Panc1 (cell line): ENCODE measurements around the gene SEMA4D. TPM values are rescaled to one million over a fixed set of nuclear protein-coding genes. Genes with fewer than 3 reads are reported as not detected.

ENCODE experiments used
- ATAC-seq: fragments of 200-7000 bp; cut with Tn5 transposase; 2 replicates; pipeline ENCODE4 v1.9.1; 2020; ENCODE audit warnings: mild to moderate bottlenecking, moderate library complexity
- BruUV-seq: library from RNA; stranded (reverse); fragments of 400-500 nt; replicated peaks from 2 replicates; lab custom pipeline; 2021; lab: Mats Ljungman, UMichigan
- CTCF ChIA-PET: fragments of 300-600 bp; sonication (Branson Sonifier 250); formaldehyde crosslinking; loops from one replicate; lab custom pipeline; 2022; ENCODE audit warnings: antibody characterized with exemption; lab: Charles Lee
- POLR2A ChIA-PET: fragments of 300-600 bp; sonication (Branson Sonifier 250); formaldehyde crosslinking; loops from one replicate; lab custom pipeline; 2022; ENCODE audit warnings: antibody characterized with exemption; lab: Charles Lee
- DNase-seq: peaks from one replicate; pipeline ENCODE4 v3.0.0-alpha.2; 2010; ENCODE audit warnings: low read depth, low spot score
- H3K27ac ChIP-seq: 2 replicates; pipeline ENCODE4 v1.5.1; 2011; ENCODE audit warnings: mild to moderate bottlenecking, low read length, inconsistent platforms
- H3K27me3 ChIP-seq: fragments of 200-500 bp; sonication (Bioruptor generic); 2 replicates; pipeline ENCODE4 v1.6.0; 2014; ENCODE audit warnings: low read length, inconsistent platforms; ENCODE audit not compliant: control insufficient read depth, insufficient read depth
- H3K36me3 ChIP-seq: fragments of 200-500 bp; sonication (Bioruptor generic); 2 replicates; pipeline ENCODE4 v1.5.1; 2014; ENCODE audit warnings: inconsistent platforms, mild to moderate bottlenecking, low read length, moderate library complexity; ENCODE audit not compliant: control insufficient read depth, insufficient read depth
- H3K4me1 ChIP-seq: 2 replicates; pipeline ENCODE4 v1.5.1; 2011; ENCODE audit warnings: inconsistent platforms, mild to moderate bottlenecking, low read length, moderate library complexity; ENCODE audit not compliant: control insufficient read depth, insufficient read depth
- H3K4me3 ChIP-seq, 2 experiments: 2 replicates each; pipeline ENCODE4 v1.5.1; 2011 to 2012; ENCODE audit warnings: low read depth in 2 of 2, low read length in 2 of 2, mild to moderate bottlenecking in 2 of 2, inconsistent platforms in 1 of 2, moderate library complexity in 1 of 2
- H3K9me3 ChIP-seq: fragments of 200-500 bp; sonication (Bioruptor generic); 2 replicates; pipeline ENCODE4 v1.5.1; 2014; ENCODE audit warnings: low read depth, mild to moderate bottlenecking, inconsistent platforms, low read length, moderate library complexity; ENCODE audit not compliant: control insufficient read depth, insufficient read depth
- POLR2AphosphoS5 ChIP-seq: IDR thresholded peaks from 2 replicates; pipeline ENCODE4 v1.6.1; 2012; ENCODE audit warnings: mild to moderate bottlenecking, low read depth, low read length, moderate library complexity
- REST ChIP-seq, 2 experiments: IDR thresholded peaks; 2 replicates each; pipeline ENCODE4 v1.6.1; 2011 to 2012; ENCODE audit warnings: low read depth in 2 of 2, control low read depth in 1 of 2, low read length in 1 of 2, mild to moderate bottlenecking in 1 of 2, moderate library complexity in 1 of 2; ENCODE audit not compliant: insufficient read depth in 1 of 2
- SIN3A ChIP-seq: IDR thresholded peaks from 2 replicates; pipeline ENCODE4 v1.6.1; 2012; ENCODE audit warnings: low read depth, mild to moderate bottlenecking, low read length, moderate library complexity, borderline replicate concordance; ENCODE audit not compliant: insufficient read depth
- TCF7L2 ChIP-seq: IDR thresholded peaks from 2 replicates; pipeline ENCODE4 v1.6.1; 2011; ENCODE audit warnings: mild to moderate bottlenecking, low read depth, low read length, inconsistent platforms
- in situ Hi-C: cut with HindIII; loops from 2 replicates; pipeline ENCODE4 v1.10.0; 2016; ENCODE audit warnings: low sequenced_read_pairs, low pct_unique_long_range_greater_than_20kb
- intact Hi-C: fragments of 100-400 bp; cut with micrococcal nuclease; formaldehyde crosslinking; loops from one replicate; pipeline ENCODE4 v1.10.0; 2022; ENCODE audit not compliant: unreplicated experiment
- total RNA-seq: library from RNA; stranded (reverse); gene quantifications from one replicate; pipeline ENCODE4 v1.2.1, GENCODE V29; 2021; ENCODE audit not compliant: unreplicated experiment
- TF ChIP-seq, protein P1 (sequence below): fragments of 450-650 bp; IDR thresholded peaks from 2 replicates; pipeline ENCODE4 v1.5.1; 2017; ENCODE audit warnings: mild to moderate bottlenecking

SEMA4D gene
- total RNA-seq, 1 experiment from 2014 or later = 6.5 TPM

DNA sequence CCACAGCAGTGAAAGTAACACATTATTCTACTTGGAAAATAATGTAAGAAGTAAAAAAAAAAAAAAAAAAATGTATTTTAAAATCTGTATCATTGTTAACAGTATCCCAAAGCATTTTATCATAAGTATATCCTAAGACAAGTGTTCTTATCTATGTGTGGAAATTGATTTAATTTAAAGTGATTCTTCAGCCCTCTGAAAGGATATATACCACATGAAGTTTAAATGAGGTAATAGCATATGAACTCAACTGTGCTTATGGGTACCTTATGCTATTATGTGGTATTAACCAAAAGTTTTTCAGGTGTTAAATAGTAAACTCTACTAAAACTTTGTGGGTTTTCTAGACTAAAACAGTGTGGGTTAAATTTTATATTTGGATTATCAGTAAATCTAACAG is 182.4 kb downstream of the SEMA4D start:
- intact Hi-C loops = no loop called here
- Histone ChIP-seq H3K27me3 (no peaks in the 10 kb centered on the region), H3K36me3 (peaks cover 49% of the 10 kb centered on the region), H3K4me1 (peaks cover 29% of the 10 kb centered on the region), H3K27ac (no peak overlapping the region; the same call in 1 of the 2 replicates), H3K9me3 (no peaks in the 10 kb centered on the region), H3K4me3 (peak overlapping the region in 1 of 2 experiments; percentile 92; a peak in 1 of 4 replicates)
- POLR2A ChIA-PET = no interaction called here
- ATAC-seq (no peak), DNase-seq (no peak)
- in situ Hi-C loops = no loop called here
- BruUV-seq = no TSS peak
- TF ChIP-seq TCF7L2 (no peak), REST (IDR thresholded peaks at IDR 0.05; ENCODE audit: insufficient read depth in 1 of 2, low read depth in 2 of 2, low read length in 1 of 2) (no peak), SIN3A (no peak), POLR2AphosphoS5 (no peak)
- TF ChIP-seq, protein P1, sequence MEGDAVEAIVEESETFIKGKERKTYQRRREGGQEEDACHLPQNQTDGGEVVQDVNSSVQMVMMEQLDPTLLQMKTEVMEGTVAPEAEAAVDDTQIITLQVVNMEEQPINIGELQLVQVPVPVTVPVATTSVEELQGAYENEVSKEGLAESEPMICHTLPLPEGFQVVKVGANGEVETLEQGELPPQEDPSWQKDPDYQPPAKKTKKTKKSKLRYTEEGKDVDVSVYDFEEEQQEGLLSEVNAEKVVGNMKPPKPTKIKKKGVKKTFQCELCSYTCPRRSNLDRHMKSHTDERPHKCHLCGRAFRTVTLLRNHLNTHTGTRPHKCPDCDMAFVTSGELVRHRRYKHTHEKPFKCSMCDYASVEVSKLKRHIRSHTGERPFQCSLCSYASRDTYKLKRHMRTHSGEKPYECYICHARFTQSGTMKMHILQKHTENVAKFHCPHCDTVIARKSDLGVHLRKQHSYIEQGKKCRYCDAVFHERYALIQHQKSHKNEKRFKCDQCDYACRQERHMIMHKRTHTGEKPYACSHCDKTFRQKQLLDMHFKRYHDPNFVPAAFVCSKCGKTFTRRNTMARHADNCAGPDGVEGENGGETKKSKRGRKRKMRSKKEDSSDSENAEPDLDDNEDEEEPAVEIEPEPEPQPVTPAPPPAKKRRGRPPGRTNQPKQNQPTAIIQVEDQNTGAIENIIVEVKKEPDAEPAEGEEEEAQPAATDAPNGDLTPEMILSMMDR = no peak
- CTCF ChIA-PET = no interaction called here

GRCh38 chr9:89314955-89315354 is 183.0 kb downstream of the SEMA4D start:
- peaks cover 30% of the 10 kb centered on the region for H3K4me1 ChIP-seq
- no peak for TF ChIP-seq REST (IDR thresholded peaks at IDR 0.05; ENCODE audit: insufficient read depth in 1 of 2, low read depth in 2 of 2, low read length in 1 of 2)
- no peak for TF ChIP-seq TCF7L2
- TF ChIP-seq SIN3A = no peak
- TF ChIP-seq POLR2AphosphoS5 = no peak
- TF ChIP-seq, protein P1 = no peak
- POLR2A ChIA-PET = no interaction called here
- CTCF ChIA-PET = no interaction called here
- intact Hi-C loops (no loop called here), in situ Hi-C loops (no loop called here)
- H3K4me3 ChIP-seq = peak overlapping the region; percentile 80 to 92; a peak in 3 of 4 replicates
- peak overlapping the region; percentile 97 for H3K27ac ChIP-seq
- H3K27me3 ChIP-seq = no peaks in the 10 kb centered on the region
- no peak for ATAC-seq
- peaks cover 49% of the 10 kb centered on the region for H3K36me3 ChIP-seq
- no TSS peak for BruUV-seq
- no peak for DNase-seq
- no peaks in the 10 kb centered on the region for H3K9me3 ChIP-seq
